GM21717 (cell line): ENCODE results near the gene CACNA1E.

Experiments
- ATAC-seq: cut with Tn5 transposase; IDR thresholded peaks from one replicate; pipeline ENCODE4 v1.9.1; 2021; ENCODE audit warnings: mild to moderate bottlenecking, moderate library complexity; ENCODE audit not compliant: unreplicated experiment

CACNA1E gene

DNA sequence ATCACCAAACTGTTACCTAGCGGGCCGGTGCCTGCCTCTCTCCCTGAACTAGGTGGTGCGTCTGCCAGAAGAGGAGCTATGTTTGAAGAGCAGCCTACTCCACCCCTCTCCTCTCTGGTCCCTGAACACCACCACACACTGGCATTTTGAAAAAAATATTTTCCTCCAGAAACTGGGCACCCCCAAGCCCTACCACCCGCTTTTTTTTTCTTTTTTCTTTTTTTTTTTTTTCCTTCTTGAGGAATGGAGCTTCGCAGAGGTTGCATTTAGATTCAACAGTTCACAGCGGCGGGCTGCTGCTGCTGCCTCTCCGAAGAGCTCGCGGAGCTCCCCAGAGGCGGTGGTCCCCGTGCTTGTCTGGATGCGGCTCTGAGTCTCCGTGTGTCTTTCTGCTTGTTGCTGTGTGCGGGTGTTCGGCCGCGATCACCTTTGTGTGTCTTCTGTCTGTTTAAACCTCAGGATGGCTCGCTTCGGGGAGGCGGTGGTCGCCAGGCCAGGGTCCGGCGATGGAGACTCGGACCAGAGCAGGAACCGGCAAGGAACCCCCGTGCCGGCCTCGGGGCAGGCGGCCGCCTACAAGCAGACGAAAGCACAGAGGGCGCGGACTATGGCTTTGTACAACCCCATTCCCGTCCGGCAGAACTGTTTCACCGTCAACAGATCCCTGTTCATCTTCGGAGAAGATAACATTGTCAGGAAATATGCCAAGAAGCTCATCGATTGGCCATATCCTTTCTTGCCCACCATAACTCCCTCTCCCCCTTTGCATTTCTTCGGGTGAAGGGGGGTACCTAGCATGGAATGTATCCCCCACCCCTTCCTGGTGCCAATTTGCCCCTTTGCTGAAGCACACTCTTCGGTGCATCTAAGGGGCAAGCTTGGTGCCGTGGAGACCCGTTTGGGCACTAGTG is at the start of gene CACNA1E:
Gene CACNA1E (plus strand): TSS at position 233 of the 911 bp plus-strand sequence. CDS start 228 bp downstream, at position 461.
- no peak for ATAC-seq

DNA sequence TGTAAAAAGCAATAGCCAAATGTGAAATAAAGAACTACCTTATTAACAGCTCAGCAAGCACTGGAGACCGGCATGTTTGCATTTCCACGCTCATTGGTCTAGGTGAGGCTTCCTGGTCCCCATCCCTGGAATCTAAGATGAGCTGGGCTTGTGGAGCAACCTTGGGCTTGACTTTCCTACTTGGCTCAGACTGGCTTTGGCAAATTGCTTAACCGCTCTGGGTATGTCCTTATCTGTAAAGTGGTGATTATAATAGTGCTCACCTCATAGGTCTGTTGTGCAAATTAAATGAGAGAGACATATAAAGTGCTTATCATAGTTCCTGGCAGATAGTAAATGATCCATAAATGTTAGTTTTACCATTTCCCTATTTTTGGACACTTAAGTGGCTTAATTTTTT is 49.4 kb upstream of the CACNA1E start:
- no peak for ATAC-seq

DNA sequence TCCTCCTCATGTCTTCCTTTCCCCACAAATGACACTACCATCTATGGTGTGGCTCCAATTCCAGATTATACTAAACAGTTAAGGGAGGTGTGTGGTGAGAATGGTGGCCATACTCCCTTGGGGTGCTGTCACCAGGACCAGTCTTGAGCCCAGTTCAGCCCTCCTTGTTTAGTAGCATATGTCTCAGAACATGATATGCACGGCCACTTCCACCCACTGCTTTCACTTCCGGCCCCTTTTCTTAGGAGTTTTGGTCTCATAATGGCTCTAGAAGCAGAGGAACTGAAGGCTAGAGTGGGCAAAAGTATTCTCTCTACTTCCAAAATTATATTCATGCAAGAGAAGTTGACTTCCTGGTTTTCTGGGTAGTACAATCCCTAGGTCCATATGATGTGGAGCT is 45.3 kb upstream of the CACNA1E start:
- peak; percentile 52 for ATAC-seq

DNA sequence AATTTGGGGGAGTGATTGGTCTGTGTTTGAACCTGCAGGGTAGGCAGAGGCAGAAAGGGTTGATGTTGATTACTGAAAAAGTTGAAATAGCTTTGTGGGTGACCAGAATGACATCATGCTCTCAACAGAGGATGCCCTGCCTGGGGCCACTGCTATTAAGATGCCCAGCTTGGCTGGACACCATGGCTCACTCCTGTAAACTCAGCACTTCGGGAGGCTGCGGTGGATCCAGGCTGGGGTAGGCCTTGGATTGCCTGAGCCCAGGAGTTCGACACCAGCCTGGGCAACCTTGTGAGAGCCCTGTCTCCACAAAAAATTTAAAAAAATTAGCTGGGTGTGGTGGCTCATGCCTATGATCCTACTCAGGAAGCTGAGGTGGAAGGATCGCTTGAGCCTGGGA is 42.8 kb upstream of the CACNA1E start:
- ATAC-seq = no peak

DNA sequence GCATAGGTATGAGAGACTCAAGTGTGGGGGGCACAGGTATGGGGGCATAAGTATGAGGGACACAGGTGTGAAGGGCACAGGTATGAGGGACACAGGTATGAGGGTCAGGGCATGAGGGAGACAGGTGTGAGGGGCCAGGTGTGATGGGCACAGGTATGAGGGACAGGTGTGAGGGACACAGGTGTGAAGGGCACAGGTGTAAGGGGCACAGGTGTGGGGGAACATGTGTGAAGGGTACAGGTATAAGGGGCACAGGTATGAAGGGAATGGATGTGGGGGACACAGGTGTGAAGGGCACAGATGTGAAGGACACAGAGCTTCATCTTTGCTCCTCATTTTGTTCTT is 41.2 kb upstream of the CACNA1E start:
- ATAC-seq = no peak

DNA sequence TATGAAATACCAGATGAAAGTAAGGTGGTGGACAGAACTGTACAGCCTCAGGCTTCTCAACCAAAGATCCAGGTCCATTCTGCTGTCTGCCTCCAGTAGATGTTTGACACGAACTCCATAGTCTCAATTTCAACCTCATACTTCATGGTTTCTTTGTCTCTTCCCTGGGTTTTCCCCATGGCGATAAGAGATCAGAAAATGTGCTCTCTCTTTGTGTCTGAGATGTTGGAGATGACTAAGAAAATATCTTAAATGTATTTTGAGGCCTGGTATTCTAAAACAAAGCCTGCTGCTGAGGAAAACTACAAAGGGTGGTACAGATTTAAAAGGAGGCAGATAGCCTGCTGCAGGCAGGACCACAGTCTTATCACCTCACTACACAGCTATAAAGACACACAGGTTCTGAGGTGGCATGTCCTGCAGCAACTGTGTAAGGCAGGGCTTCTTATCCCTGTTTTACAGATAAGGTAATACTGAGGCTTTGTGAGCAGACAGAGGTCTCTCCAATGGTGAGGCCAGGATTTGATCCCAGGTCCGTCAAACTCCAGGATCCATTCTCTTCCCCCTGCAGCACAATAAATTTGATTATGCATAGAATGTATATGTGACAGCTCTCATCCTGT is 40.0 kb upstream of the CACNA1E start:
- ATAC-seq = no peak

DNA sequence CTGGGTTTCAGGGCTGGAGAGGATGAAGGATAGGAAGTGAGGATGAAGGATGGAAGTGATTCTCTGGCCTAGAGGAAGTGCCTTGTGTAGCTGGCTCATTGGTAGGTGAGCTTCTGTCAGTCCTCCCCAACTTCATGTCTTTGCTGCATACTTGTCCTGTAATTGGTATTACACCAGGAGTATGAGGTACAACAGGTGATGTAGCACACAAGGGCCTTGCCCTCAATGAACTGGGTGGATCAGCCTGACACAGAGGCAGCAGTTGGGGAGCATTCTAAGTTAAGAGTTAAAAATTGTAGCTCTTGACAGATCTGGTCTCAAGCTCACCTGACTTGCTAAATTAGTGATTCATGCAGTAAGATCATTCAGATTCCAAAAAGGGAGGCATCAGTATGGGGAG is 37.9 kb upstream of the CACNA1E start:
- no peak for ATAC-seq

DNA sequence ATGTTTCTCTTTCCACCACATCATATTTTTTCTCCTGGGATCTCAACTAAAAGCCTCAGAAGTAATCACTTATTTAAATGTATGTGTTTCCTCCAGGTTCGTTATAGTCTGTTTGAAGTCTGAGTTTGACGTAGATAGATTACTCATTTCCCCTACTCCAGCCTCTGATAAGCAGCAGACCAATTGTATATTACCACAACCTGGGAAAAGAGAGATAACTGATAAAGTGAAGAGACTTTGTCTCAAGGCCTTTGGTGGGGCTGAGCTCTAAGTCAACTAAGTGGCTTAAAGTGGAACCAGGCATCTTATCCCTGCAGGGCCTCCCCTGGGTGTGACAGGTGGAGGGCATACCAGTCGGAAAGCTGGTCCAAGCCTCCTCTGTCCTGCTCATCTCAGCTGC is 34.9 kb upstream of the CACNA1E start:
- ATAC-seq = no peak

DNA sequence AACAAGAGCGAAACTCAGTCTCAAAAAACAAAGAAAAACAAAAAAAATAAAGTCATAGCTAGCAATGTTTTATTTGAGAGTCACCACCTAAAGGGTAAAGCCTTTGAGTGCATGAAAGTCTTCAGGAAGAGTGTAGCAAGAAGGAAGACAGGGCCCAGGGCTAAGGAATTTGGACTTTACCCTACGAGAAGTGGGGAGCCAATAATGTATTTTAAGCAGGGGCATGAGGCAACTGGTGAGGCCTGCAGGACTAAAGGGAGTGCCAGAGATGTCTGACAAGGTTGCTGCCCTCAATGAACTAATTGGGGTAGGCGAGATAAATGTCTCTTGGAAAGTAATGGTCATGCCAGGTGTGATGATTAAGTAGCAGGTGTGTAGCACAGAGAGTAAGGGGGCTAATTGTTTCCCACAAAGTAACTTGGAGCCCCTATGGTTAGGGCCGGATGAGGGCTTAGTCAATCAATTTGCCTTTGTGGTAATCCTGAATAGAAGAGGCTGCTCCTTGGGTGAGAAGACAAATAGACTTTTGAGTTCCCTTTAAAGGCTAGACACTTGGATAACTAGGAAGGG is 31.6 kb upstream of the CACNA1E start:
- ATAC-seq = no peak

DNA sequence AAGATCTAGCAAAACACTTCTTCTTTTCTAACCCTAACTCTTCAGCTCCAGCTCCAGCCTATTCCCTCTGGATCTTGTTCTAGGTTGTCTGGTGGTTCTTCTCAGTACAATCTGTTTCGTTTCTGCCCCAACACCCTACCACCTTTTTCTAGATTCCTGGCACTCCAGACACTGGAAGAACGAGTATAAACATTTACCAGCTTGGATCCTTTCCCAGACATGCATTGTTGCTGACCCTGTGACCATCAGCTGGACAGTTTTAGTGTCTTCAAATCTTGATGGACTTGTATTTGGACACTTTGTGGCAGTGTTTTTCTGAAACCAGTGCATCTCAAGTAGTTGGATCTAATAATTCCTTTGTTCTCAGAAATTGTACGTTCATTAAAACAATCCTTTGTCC is 30.6 kb upstream of the CACNA1E start:
- ATAC-seq = no peak

DNA sequence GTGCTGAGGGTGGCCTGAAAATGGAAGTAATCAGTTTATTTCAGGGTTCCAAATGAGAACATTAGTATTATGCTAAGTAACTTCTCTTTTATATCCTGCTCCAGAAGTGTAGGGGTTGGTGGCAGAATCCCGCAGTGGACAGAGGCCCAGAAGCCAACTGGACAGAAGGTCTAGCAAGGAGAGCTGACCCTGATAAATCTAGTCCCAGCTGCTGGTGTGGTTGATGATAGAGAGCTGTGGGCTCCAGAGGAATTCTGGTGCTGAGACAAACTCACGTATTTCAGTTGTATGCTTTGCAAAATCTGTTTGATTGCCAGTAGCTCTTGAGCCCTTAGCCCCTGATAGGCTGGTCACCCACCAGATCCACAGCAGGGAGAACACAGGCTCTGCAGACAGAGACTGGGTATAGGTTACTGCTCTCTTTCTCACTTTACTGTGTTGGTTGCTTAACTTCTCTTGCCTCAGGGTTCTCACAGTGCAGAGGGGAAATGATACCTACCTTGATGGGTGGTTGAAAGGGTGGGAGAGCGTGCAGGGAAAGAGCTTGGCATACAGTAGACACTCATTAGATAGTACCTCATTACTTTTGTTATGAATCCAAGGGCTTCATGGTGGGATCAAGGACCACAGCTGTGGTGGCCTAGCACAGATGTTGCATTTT is 29.6 kb upstream of the CACNA1E start:
- no peak for ATAC-seq

DNA sequence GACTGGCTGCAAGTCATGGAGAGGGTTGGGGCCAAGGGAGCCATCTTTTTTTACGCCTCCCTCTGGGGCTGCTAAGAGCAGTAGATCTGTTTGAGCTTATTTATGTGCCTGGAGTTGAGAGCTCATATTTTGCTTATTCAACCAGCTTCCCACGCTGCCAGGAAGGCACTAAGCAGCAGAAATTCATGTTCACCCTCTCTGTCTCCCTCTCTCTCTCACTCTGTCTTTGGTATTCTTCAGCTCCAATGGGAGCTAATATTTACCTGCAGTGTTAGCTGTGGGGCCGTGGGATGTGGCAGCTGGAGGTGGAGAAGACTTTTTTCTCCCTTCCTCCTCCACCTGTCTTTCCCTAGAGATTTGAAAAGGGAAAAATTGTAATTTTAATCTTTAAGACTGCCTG is 26.8 kb upstream of the CACNA1E start:
- no peak for ATAC-seq

DNA sequence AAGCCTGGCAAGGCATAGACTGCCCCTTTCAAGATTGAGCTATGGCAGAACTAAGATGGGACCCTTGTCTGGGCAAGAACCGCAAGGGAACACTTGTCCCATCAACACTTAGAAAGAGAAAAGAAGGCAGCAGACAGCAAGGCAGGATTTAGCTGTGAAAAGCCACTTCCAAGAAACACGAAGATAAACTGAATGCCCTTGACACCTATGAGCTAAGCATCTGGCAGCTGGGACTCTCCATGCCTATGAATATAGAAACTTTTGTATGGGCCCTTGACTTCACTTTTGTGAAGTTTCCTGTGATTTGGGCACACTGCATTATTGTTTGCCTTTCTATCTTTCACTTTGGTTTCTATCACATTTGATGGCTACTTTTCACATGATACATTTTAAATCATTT is 24.9 kb upstream of the CACNA1E start:
- no peak for ATAC-seq

DNA sequence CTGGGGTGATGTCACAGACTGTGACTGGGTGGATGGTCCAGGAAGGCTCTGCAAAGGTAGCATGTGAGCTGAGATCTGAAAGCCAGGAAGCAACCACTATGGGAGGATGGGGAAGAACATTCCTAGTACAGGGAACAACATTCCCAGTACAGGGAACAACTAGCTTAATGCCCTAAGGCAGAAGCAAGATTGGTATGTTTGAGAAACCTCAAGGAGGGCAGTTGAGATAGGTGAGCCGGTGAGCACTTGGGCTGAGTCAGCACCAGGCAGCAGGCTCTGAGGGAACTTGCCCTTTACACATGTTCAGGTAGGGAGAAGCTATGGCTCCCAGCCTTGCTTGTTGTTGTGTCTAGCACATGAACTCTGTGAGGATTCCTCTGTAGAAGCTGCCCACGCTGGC is 24.2 kb upstream of the CACNA1E start:
- ATAC-seq = no peak

DNA sequence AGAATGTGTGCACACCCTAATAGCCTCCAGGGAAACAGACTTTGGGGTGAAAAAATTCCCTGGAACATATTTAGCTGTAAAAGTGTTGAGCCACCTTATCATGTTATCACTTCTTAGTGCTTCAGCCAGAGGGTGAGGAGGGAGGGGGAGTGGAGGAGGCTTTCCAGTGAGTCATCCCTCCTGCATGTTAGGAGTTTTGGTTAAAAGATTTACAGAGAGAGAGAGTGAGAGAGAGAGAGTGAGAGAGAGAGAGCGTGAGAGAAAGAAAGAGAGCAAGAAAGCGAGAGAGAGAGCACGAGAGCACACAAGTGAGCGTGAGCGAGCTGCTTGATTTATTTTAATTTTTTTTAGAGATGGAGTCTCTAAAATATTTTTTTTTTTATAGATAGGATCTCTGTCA is 13.5 kb upstream of the CACNA1E start:
- no peak for ATAC-seq

DNA sequence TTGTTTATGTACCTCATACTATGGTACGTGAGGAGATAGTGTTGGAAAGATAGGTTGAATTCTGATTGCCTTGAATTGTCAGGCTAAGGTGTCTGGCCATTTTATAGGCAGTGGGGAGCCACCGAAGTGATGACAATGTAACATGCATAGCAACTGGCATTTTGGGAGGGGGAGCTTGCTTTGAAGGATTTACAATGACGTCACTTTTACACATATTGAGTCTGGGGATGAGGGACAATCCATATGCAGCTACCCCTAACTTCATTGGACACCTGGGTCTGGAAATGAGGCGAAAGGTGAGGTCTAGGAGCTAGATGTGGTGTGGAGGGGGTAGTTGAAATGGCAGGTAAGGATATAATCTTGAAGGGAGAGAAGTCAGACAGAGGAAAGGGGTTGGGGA is 7.7 kb upstream of the CACNA1E start:
- ATAC-seq = no peak

DNA sequence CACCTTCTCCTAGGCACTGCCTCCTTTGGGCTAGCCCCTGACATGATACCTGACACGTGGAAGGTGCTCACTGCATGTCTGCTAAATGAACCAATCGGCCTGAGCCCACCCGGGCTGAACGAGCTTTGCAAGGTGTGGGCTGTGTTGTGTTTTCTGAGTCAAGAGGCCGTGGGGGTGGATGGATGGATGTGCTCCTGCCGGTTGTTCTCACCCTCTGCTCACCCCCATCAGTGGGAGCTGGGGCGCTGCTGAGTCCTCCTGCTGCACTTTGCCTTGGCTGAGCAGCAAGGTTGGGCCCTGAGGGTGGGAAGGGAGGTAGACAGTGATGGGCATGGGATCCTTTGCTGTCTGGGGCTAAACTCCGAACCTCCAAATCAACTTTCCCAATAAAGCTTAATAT is 6.7 kb upstream of the CACNA1E start:
- ATAC-seq = no peak

DNA sequence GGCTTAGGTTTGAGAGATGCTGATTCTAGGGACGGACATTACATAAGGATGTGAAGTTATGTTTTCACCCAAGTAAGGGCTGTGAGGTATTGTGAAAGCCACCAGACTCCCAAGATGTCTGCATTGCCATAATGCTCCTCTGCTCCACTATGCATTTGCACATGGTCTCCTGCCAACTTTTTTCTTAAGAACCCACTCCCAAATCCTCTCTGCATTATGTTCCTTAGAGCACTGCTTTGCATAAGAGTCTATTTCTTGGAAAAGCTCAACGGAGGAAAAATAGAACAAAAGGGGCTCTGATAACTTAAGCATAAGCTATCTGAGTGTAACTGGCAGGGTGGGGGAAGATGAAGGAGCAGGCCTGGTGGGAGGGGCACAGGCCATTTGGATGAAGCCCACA is 5.0 kb upstream of the CACNA1E start:
- no peak for ATAC-seq

DNA sequence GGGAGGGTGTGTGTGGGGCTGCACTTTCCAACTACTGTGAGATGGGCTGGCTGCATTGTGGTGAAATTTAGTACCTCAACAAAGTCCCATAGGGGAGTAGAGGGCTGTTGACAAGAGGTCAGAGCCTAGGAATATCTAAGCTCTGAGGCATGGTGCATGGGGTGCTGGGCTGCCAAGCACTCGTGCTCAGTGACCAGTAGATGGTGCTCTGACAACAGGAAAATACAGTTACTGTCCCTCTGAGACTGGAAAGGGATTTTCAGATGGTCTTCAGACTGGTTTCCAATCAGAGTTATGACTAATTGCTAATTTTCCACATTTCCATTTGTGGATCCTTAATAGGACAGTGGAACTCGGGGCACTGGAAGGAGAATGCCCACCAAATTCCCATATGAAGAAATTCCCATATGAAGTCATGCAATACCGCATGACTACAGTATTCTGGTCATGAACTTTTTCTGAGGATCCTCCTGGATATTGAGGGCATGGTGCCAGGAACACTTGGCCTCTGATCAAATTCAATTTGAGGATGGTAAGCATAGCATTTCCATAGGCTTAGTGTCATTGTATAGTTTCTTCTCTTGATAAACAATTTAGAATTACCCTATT is 4.1 kb upstream of the CACNA1E start:
- ATAC-seq = peak; percentile 52

DNA sequence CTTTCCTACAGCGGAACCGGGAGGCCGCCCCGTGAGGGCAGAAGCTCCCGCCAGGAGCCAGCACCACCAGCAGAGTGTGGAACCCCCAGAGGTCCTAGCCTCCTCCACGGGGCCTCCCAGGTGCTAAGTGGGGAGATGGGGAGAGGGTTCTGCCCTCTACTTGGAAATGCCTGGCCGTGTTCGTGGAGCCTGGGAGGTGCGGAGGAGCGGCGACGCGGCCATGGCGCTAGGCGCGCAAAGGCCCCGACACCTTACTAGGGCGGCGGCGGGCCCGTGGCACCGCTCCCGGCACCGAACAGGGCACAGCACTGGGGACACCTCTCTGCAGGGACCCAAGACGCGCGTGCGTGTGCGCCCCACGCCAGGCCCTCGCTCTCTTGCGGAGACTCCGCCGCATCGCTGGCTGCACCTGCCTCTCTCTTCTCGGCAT is 1.3 kb upstream of the CACNA1E start:
- no peak for ATAC-seq
